ENCODE results near the gene SOX6. TPM values are rescaled to one million over a fixed set of nuclear protein-coding genes. Genes with fewer than 3 reads are reported as not detected.
"Not testable (repeated sequence)": the region's sequence is repeated elsewhere in the genome, so short reads cannot be mapped to it uniquely, and the experiment has no call there.

SOX6 gene
- total RNA-seq, 1 donor from 2014 or later, result 20.2 TPM

GRCh38 chr11:16148301-16148931, 207.9 kb downstream of the SOX6 start:
- DNase-seq, result peak; percentile 50

- DNase-seq, result not testable (repeated sequence)
These were observed 209.4 kb downstream of the SOX6 start for GRCh38 chr11:16146980-16147379.

GRCh38 chr11:16141614-16142013, 214.7 kb downstream of the SOX6 start:
- DNase-seq, result not testable (repeated sequence)

DNA sequence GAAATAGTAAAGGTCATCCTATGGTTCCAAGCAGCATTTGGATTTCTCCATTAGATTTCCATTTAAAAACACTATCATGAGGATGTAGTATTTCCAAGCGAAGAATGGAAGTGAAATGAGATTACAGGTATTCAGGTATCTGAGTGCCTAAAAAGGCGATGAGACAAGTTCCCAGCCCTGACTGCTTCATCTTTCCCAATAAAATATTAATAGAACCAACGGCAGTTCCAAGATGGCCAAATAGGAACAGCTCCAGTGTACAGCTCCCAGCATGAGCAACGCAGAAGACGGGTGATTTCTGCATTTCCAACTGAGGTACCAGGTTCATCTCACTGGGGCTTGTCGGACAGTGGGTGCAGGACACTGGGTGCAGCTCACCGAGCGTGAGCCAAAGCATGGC, 215.2 kb downstream of the SOX6 start:
- not testable (repeated sequence) for DNase-seq

DNA sequence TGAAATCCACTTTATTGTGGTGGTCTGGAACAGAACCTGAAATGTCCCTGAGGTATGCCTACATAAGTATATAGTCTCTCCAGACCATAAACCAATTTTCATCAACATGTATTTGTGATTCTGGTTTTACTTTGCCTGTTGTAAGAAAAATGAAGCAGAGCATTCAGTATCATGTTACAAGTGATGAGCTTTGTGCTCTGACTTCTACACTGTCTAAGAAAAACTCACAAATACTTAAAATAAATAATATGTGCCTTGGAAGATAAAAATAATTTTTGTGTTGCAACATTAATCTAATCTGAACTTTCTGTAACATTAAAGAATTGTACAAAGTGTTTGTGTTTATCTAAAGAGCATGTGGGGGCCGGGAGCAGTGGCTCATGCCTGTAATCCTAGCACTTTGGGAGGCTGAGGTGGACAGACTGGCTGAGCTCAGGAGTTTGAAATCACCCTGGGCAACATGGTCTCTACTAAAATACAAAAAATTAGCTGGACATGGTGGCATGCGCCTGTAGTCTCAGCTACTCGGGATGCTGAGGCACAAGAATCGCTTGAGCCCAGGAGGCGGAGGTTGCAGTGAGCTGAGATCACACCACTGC, 219.5 kb downstream of the SOX6 start:
- DNase-seq, result no peak

GRCh38 chr11:16133867-16134266, 222.5 kb downstream of the SOX6 start:
- no peak for DNase-seq

DNA sequence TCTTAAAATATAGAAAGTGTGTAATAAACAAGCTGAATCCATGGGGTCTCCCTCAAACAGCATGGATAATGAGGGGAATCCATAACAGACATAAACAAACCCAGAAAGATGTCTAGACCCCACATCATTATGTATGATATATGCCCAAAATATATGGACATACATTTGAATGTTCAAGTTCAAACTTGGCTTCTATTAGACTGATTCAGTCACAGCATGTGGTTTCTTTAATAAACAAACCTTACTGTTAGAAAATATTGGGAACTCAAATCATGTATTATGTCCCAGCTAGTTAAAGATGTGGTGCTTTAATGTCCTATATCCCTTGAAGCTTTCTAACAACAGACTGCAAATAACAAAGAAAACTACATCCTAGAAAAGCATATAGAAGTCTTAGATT, 228.6 kb downstream of the SOX6 start:
- no peak for DNase-seq

- no peak for DNase-seq
These were observed 230.0 kb downstream of the SOX6 start for GRCh38 chr11:16126362-16126761.

- DNase-seq, result no peak
These were observed 230.6 kb downstream of the SOX6 start for GRCh38 chr11:16125796-16126195.

DNA sequence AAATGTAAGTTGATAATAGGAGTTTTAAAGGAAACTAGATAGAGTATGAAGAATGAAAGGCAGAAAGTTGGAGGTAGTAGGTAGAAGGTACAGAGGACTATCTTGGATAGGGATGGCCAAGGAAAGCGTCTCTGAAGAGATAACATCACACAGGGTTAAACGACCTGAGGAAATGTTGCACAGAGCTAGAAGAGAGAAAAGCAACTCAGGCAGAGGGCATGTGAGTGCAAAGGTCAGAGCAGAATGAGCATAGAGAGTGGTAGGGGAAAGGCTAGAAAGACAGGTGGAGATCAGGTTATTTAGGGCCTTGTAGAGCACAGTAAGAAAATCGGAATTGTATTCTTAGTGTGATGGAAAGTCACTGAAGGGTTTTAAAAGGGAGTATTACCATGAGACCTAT, 232.0 kb downstream of the SOX6 start:
- no peak for DNase-seq

- no peak for DNase-seq
These were observed 234.5 kb downstream of the SOX6 start for GRCh38 chr11:16121853-16122252.

- DNase-seq, result no peak
These were observed 236.3 kb downstream of the SOX6 start for GRCh38 chr11:16120008-16120407.

DNA sequence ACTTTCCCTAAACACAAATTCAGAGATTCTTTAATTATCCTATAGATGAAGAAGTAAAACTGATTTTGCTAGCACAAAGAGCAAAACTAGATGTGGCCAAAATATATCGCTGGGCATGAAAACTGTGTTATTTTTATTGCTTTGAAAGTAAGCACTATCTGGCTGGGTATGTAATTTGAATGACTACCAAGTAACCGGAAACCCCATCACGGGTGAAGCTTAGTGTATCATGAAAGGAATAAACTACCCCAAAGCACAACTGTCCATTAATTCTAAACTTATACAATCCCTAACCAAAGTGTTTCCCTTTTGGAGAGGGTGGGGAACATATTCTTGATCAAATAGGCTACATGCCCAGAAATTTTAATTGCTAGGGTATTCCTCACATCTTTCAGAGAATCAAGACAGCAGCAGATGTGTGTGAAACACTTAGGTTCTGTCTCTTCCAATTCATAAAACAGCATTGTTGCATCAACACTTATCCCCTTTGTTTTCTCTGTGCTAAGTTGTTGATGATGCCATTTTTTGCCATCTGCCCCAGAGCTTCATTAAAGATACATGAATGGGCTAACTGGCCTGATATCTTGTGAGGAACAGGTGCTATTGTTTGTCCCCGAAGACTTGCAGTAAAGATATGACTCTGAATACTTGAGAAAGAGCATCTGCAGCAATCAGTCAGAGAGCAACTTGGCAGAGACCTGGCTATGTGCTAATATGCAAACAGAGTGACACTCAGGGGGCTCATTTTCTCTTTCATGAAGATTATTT, 238.2 kb downstream of the SOX6 start:
- DNase-seq, result no peak

DNA sequence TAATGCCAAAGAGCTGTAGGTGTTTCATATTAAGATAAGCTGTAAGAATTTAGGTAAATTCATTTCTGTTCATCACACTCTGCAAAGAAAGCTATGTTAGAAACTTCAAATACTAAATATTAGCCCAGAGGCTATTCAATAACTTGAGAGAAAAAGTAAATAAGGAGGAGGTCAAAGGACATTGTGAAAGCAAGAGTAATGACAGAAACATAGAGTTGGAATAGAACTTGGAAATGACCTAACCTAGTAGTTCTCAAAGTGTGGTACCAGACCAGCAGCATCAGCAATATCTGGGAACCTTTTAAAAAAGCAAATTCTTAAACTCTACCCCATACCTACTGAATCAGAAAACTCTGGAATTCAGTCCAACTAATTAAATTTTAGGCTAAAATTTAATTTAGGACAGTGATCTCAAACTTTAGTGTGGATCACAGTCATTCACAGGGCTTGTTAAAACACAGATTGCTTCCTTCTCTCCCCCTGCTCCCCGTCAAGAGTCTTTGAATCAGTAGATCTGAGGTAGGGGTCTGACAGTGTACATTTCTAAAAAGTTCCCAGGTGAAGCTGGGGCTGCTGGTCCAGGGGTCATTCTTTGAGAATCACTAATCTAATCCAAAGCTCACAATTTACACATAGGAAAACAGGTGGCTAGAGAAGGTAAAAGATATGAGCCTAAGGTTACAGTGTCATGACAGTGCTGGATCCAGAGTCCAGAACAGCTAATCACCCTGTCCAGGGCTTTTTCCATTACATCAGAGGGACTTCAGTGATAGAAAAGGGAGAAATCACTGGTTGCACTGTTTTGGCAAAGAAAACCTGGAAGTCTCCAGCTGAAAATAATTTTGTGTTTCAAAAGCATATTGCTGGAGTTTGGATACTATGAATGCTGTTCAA, 241.1 kb downstream of the SOX6 start:
- no peak for DNase-seq

DNA sequence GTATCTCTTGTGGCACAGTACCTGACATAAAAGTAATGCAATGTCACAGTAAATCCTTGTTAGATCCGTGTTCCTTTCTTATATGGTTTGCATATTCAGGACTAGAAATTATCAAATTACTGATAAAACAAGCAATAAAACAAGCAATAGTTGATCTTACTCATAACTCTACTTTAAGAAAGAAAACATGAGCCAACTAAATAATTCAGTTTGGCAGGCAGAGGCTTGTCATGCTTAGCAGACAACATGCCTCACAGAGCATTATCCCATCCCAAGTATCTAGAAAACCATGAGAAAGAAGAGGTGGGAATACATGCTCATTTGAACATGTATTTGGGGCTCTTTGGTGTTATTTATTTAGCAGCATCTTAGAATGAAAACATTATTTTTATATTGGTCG, 241.9 kb downstream of the SOX6 start:
- no peak for DNase-seq

DNA sequence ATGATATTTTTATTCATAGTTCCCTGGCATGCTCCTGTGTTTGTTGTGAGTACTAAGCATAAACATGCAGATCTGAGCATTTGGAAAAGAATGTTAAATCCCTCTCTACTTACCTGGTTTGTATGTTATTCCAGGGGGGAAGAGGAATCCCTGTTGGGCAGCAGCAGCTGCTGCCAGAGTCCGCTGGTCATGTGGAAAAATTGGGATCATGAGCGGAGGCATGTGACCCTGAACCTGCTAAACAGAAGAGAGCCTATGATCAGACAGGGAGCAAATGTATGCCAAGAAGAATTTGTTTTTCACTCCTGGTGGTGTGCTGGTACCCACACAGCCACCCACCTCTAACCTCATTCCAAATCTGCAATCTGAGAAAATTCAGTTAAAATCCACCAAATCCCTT, 244.7 kb downstream of the SOX6 start:
- DNase-seq, result no peak

- no peak for DNase-seq
These were observed 245.5 kb downstream of the SOX6 start for GRCh38 chr11:16110886-16111285.

DNA sequence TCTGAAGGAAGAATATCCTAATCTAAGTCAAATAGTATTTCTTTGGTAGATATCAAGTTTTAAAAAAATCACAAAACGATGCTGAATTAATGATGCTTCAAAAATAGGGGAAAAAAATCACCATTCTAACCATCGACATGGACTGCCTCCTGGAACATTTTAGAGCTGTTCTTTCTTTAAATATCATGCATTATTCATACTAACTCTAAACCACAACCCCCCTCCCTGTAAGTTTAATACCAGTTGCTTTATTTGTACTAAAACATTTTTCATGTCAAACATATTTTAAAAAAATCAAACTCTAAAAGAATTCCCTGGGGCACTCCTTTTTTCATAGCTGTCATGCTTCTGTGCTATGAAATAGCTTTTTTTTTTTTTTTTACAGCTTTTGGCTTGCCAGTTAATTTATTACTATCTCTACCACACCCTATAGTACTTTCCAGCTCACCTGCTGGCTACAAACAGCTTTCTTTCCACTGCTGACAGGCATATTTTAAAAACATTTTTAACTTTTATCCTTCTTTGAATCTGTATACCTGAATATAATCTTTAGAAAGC, 256.9 kb downstream of the SOX6 start:
- DNase-seq, result no peak

- no peak for DNase-seq
These were observed 257.7 kb downstream of the SOX6 start for GRCh38 chr11:16098526-16099205.

DNA sequence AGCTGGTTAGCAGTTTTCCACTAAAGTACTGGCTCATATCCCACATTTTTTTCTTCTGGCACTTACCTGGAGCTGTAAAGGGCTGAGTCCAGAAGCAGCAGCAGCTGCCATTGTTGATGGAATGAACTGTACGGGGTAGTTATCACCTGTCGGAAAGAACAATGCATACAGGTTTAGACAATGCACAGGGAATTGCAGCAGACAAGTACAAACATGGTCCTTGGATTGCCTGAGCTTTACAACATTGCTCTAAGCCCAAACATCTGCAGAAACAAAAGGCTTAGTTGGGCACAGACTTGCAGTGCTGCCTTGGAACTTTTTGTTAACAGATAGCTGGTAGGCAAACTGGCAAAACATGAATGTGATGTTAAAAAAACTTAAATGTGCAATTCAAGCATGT, 258.8 kb downstream of the SOX6 start:
- peak; percentile 27 for DNase-seq

- no peak for DNase-seq
These were observed 260.0 kb downstream of the SOX6 start for GRCh38 chr11:16096336-16096735.

- DNase-seq, result no peak
These were observed 260.6 kb downstream of the SOX6 start for GRCh38 chr11:16095756-16096155.
